GM19463 (cell line): ENCODE data around the gene DCAF4.

Experiments used
- ATAC-seq: cut with Tn5 transposase; IDR thresholded peaks from one replicate; pipeline ENCODE4 v1.9.1; 2021; ENCODE audit warnings: mild to moderate bottlenecking, moderate library complexity; ENCODE audit not compliant: unreplicated experiment

DCAF4 gene

DNA sequence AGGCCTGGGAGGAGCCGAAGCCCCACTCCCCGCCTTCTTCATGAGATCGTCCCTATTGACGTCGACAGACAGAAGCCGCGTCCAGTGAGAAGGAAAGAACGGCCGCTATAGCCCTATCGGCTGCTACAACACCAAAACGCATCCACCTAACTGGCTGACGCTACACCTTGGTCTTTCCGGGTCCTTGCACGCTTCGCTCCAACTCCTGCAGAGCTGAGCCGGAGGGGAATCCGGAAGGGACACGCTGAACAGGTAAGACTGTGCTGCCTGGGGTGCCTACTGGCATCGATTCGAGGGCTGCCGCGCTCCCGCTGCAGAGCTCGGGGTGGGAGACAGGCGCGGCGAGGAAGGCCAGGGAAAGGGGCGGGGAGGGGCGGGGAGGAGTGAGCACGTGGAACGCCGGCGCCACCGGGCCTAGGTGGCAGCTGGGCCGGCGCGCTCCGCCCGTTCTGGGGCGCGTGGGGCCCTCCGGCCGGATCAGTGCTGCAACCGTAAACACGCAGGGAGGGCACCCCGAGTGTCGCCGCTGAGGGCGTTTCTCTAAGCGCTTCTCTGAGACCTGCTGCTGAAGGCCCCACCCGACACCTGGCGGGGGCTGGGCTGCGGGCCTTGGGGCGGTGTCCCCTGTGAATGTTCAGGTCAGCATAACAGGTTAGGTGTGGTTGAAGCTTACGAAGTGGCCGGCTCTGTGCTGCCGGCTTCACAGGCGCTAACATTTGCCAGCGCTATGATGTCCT lies at the start of gene DCAF4:
Gene DCAF4 (plus strand): TSS at position 173 of the 737 bp plus-strand sequence. CDS start 11,515 bp downstream, outside the sequence.
- ATAC-seq: peak; percentile 96

DNA sequence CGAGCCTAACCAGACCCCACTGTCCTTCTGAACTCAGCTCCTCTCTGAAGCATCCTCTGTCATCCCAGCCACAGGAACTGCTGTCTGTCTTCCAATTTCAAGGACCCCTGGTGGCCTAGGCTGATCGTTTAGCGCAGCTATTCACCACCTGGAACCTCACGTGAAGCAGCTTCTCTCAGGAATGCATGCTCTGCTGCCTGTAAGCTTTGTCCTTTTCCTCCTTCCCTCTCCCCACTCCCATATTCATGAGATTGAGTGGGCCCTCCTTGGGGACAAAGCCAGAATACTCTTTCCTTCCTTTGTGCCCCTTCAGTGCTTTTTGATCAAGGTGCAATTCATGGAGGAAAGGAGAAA lies 49.6 kb upstream of the DCAF4 start:
- no peak for ATAC-seq

DNA sequence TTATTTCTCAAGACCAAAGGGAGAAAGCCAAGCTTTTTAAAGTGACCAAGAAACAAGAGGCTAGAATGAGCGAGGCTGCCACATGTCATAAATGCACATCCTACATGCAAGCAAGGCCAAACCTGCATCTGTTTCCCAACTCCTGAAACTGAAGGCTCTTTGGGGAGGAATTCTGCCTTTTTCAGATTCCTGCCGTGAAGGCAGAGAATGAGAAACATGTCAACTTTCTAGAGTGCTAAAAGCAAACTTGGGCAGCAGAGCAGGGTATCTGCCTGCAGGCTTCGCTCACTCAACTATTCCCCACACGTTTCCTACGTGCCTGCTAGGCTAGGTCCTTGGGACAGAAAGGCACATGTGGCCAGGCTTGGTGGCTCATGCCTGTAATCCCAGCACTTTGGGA lies 47.5 kb upstream of the DCAF4 start:
- ATAC-seq: no peak

GRCh38 chr14:72879431-72879830 lies 46.8 kb upstream of the DCAF4 start:
- ATAC-seq: no peak

- ATAC-seq: no peak
Observed at GRCh38 chr14:72880164-72880563, 46.1 kb upstream of the DCAF4 start.

DNA sequence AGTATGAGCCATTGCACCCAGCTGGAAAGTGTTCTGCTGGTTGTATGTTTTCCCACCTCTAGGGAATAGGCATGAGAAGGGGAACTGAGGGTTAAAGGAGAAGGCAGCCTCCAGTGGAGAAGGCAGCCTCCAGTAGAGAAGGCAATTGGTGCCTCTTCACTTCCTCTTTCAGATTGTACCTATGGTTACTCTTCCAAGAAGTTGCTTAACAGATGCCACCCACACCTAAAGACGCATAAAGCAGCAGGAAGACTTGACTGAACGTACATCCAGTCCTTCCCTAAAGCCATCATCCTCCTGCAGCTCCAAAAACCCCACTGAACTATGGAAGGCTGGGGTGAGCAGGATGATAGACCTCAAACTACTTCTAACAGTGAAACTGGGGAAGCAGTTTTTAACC lies 45.4 kb upstream of the DCAF4 start:
- no peak for ATAC-seq

DNA sequence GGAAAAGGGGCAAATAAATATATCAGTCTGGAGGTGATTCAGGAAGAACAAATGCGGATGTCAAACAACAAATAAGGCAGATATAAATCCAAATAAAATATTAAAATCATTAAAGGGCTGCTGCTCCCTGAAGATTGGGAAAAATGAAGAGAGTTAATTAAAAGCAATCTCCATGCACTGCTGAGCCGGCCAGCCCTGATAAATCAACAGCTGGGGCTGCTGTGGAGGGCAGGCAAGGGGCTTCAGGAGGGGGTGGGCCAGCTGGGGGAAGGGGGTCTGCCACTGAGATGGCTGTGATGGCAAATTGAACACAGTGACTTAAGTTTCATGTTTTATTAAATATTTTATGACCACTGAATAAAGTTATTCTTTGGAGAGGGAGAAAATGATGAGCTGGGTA lies 44.7 kb upstream of the DCAF4 start:
- no peak for ATAC-seq

DNA sequence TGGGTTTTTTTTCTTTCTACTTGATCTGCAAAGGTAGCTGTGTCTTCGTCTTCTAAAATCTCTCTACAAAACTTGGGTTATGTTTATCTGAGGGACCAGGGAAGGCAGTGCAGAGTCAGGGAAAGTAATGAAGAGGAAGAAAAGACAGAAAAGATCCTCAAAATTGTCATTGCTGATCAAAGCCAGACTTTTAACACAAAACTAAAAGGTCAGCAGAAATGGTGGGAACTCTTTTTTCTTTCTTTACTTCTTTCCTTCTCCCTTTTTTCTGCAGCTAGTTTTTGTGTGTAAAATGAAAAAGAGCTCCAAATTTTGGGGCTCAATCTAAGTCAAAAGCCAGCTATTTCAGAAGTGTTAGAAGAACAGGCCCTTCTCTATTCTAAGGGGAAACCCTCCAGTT lies 44.2 kb upstream of the DCAF4 start:
- no peak for ATAC-seq

- no peak for ATAC-seq
Observed at GRCh38 chr14:72882463-72882862, 43.8 kb upstream of the DCAF4 start.

GRCh38 chr14:72883109-72883508 lies 43.2 kb upstream of the DCAF4 start:
- no peak for ATAC-seq

- ATAC-seq: peak; percentile 47
Observed at GRCh38 chr14:72883961-72884360, 42.3 kb upstream of the DCAF4 start.

DNA sequence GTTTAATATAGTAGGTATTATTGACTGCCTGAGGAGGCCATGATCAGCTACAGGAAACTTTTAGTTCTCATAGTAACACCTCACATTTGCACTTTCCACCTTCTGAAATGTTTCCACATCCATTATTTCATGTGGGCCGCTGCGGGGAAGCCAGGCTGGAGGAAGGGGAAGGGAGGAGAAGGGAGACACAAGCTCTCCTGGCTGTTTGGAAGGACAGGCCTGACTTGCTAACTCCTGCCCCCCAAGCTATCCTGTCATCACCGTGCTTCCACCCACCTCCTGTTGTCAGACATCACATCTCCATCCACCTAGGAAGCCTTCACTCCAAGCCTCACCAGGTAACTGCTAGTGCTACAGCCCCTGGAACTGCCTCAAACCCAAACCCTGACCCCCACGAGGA lies 41.9 kb upstream of the DCAF4 start:
- no peak for ATAC-seq

DNA sequence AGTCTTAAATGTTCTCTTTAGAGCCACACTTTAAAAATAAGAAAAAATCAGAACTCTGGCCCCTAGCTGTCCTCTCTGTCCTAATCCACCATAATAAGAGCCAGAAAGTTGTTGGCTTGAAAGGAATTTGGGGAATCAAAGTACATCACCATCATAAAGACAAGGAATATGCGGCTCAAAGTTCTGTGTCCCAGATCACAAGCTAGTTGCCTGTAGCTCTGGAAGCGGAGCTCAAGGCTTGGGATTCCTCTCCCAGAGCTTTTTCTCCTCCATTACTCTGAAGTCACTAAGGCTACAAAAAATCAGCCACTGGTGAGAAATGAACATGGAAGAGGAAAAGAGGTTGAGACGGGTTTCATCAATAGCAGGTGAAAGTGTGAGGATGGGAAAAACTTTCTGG lies 38.8 kb upstream of the DCAF4 start:
- ATAC-seq: no peak

GRCh38 chr14:72888192-72888591 lies 38.1 kb upstream of the DCAF4 start:
- ATAC-seq: no peak

- ATAC-seq: no peak
Observed at GRCh38 chr14:72888636-72889201, 37.5 kb upstream of the DCAF4 start.

- ATAC-seq: no peak
Observed at GRCh38 chr14:72889366-72889765, 36.9 kb upstream of the DCAF4 start.

DNA sequence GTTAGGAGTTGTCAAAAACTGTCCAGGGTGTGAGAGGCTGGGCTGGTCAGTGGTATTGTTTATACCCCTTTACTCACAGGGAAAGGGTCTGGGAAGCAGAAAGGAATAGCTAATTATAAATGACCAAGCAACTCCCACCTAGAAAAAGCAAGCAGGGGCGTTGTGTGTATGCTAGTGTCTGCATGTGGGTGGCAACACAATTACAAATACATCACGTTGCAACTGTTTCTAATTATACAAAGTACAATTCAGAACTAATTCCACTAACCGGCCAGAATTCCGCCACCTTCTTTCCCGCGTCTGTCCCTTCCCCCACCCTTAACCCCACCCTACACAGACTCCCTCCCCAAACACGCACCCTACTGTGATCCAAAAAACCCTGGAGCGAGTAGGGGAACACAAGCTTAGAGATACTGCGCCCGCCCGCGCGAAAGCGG lies 34.6 kb upstream of the DCAF4 start:
- ATAC-seq: no peak

DNA sequence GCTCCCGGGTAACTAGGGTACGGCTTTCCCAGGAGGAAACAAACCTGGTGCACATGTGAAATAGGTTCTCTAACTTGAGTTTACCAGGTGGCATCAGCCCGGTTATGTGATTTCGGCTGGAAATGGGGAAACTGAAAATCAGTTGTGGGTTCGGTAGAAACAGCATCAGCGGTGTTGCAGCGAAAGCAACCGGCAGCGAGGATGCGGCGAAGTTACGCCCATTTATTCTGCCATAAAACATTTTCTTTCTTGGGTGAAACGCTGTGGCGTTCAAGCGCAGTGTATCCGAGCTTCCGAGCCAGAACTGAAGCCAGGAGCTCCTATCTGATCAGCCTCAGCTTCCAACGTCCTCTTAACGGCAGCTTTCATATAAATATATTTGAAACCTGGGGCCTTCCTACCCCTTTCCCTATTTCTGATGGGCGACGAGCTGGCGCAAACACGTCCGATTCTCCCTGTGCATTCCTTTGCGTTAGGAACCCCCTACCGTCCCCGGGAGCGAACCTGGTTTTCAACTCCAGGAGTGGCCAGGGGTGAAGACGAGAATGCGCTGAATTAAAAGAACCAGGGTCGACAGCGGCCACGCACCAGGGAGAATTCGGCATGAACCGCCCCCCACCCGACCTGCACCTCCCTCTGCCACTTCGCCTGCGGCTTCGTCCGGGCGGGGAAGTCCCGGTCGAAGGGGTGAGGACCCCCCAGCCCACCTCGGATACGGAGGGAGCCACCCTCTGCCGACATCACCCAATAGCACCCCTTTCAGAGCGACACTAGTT lies 34.0 kb upstream of the DCAF4 start:
- ATAC-seq: no peak

GRCh38 chr14:72892879-72893635 lies 33.2 kb upstream of the DCAF4 start:
- peak; percentile 12 for ATAC-seq

DNA sequence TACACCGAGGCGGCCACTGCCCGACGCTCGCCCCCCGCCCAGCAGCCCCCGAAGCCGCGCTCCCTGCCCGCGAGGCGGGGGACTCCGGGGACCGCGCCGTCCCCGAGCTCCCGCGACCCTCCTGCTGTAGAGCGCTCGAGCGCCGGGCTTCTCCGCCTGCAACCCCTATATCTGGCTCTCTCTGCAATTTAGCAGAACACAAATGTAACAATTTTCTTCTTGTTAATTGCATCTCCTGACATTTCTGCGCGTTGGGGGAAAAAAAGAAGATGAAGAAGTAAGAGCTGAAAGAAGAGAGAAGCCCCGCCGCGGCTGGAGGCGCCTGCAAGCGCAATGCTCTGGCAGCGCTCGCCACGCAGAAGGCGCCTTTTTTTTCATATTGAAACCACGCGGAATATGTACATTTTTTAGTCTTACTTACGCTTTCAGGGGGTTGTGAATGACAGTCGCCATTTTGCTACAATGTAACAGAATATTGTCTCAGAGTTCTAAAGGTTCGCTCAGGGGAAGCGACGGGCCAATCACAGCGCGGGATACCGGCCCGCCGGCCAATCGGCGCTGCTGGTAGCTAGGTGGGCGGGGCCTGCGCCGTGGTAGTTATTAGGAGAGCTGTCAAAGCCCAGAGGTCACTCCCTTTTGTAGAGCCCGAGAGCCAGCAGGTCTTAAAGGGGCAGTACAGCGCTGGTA lies 32.5 kb upstream of the DCAF4 start, which contains the start of gene DPF3:
Gene DPF3 (minus strand): TSS at position 466 of the 687 bp plus-strand sequence. CDS start 13 bp downstream, at position 453.
- ATAC-seq: peak; percentile 99

DNA sequence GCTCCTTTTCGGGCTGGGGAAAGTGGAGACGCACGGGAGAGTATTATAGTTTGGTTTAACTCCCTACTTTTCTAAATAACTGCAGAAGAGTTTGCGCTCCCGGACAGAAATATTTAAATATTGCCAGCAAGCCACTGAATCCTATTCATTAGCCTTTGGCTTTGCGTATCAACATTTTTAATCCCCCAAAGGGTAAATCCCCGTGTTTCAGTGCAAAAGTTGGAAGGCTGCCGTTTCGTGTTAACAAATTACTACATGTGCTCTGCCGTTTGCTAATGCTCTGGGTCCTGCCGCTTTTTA lies 32.0 kb upstream of the DCAF4 start:
- ATAC-seq: no peak
